Esophagus (tissue), 2 donors: ENCODE results near the gene ABCD1. TPM values are rescaled to one million over a fixed set of nuclear protein-coding genes. Genes with fewer than 3 reads are reported as not detected.
A peak's percentile ranks its signal among the peaks of the same experiment; 100 is the strongest.
"Not testable (repeated sequence)": the region's sequence is repeated elsewhere in the genome, so short reads cannot be mapped to it uniquely, and the experiment has no call there.

Source experiments
- H3K27ac ChIP-seq, 2 donors: one replicate each; pipeline ENCODE4 v1.5.1; 2013; ENCODE audit warnings: low read depth in 2 of 2, mild to moderate bottlenecking in 2 of 2, inconsistent platforms in 1 of 2, low read length in 1 of 2, moderate library complexity in 1 of 2
- H3K27me3 ChIP-seq, 2 donors: one replicate each; pipeline ENCODE4 v1.6.1; 2013; ENCODE audit warnings: low read length in 2 of 2, control low read depth in 1 of 2, mild to moderate bottlenecking in 1 of 2; ENCODE audit not compliant: insufficient read depth in 2 of 2, control insufficient read depth in 1 of 2
- H3K36me3 ChIP-seq, 2 donors: one replicate each; pipeline ENCODE4 v1.6.1; 2013; ENCODE audit warnings: low read length in 1 of 2; ENCODE audit not compliant: control insufficient read depth in 2 of 2, insufficient read depth in 2 of 2
- H3K4me1 ChIP-seq, 2 donors: one replicate each; pipeline ENCODE4 v1.6.1; 2013; ENCODE audit warnings: low read length in 1 of 2; ENCODE audit not compliant: control insufficient read depth in 2 of 2, insufficient read depth in 2 of 2
- H3K4me3 ChIP-seq, 2 donors: one replicate each; pipeline ENCODE4 v1.5.1; 2013; ENCODE audit warnings: low read length in 2 of 2, mild to moderate bottlenecking in 2 of 2, low read depth in 1 of 2, moderate library complexity in 1 of 2
- H3K9me3 ChIP-seq, 2 donors: one replicate each; pipeline ENCODE4 v1.6.1; 2013; ENCODE audit warnings: mild to moderate bottlenecking in 2 of 2, low read depth in 1 of 2, low read length in 1 of 2, moderate library complexity in 1 of 2; ENCODE audit not compliant: control insufficient read depth in 2 of 2, insufficient read depth in 1 of 2
- WGBS, 2 donors: extraction: QIAGEN DNeasy Blood & Tissue Kit; methylation state at CpG; one replicate each; pipeline ENCODE4 v1.1.7; 2013; 5-methylcytosine and 5-hydroxymethylcytosine counted together
- polyA plus RNA-seq, 2 donors: library from polyadenylated mRNA; stranded (reverse); fragments of 200-250 nt; gene quantifications; one replicate each; pipeline ENCODE4 v1.2.3, GENCODE V29; 2013
- donor health status: healthy with polysubstance abuse.
- donor health status: Bipolar disorder and iron deficiency.

Gene ABCD1
- 1 to 10 TPM; 1.8 to 2.9 TPM for polyA plus RNA-seq

DNA sequence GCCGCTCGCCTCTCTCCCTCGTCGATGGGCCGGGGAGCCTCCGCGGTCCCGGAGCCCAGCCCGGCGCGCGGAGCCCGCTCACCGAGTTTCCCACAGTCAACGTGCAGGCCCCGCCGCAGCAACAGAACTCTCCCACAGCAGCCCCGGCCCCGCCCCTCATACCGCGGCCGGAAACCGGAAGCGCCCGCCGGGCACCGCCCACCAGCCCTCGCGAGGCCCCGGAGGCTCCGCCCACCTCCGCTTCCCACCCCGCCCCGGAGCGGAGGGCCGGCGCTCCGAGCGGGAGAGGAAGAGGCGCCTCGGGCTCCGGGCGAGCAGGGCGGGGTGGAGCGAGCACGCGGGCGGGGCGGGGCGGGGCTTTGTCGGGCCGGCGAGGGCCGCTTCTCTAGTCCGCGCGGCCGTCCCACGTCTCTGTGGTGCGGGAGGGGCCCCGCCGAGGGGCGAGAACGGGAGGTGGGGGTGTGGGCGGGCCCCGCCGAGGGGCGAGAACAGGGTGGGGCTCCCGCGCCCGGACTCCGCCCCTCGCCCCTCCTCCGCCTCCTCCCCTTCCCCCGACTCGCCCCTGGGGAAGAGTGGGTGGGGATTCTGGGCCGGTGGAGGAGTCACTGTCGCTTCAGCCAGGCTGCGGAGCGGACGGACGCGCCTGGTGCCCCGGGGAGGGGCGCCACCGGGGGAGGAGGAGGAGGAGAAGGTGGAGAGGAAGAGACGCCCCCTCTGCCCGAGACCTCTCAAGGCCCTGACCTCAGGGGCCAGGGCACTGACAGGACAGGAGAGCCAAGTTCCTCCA is at the start of gene ABCD1, which contains the start of gene BCAP31:
TSS of gene ABCD1 (plus strand) at position 605 of the 787 bp plus-strand sequence. CDS start 411 bp downstream, outside the sequence.
TSS of gene BCAP31 (minus strand) at position 136 of the 787 bp plus-strand sequence. CDS start 1,143 bp downstream, outside the sequence.
- peaks cover 0 to 8% of the 10 kb centered on the region in 2 donors for H3K36me3 ChIP-seq
- 0 to 12% methylated on average over 31 to 80 of the region's 88 CpGs for WGBS, 2 donors
- H3K4me1 ChIP-seq = peaks cover 6 to 30% of the 10 kb centered on the region in 2 donors
- H3K27me3 ChIP-seq = no peaks in the 10 kb centered on the region
- H3K4me3 ChIP-seq = peak within 1 kb of the TSS; percentile 57 to 65
- H3K9me3 ChIP-seq = no peaks in the 10 kb centered on the region
- peak within 1 kb of the TSS; percentile 86 to 97 for H3K27ac ChIP-seq

GRCh38 chrX:153681175-153681574 is 43.5 kb upstream of the ABCD1 start:
- no peak overlapping the region for H3K27ac ChIP-seq
- H3K4me1 ChIP-seq = no peaks in the 10 kb centered on the region
- H3K4me3 ChIP-seq = no peak overlapping the region
- WGBS, 2 donors = 71 to 75% methylated on average over 12 of the region's 12 CpGs
- H3K36me3 ChIP-seq = no peaks in the 10 kb centered on the region
- H3K9me3 ChIP-seq = no peaks in the 10 kb centered on the region
- no peaks in the 10 kb centered on the region for H3K27me3 ChIP-seq

DNA sequence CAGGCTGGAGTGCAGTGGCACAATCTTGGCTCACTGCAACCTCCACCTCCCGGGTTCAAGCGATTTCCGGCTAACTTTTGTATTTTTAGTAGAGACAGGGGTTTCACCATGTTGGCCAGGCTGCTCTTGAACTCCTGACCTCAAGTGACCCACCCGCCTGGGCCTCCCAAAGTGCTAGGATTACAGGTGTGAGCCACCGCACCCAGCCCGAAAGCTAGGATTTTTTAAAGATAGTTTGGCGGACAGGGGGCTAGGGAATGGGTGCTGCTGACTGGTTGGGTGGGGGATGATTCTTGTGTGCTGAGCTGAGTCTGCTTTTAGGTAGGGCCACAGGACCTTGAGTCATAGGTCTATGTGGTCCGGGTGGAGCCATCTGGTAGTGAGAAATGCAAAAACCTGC is 41.2 kb upstream of the ABCD1 start:
- not testable (repeated sequence) for H3K4me1 ChIP-seq

GRCh38 chrX:153684467-153685155 is 40.0 kb upstream of the ABCD1 start:
- Histone ChIP-seq H3K27me3 (no peaks in the 10 kb centered on the region), H3K27ac (no peak overlapping the region), H3K36me3 (no peaks in the 10 kb centered on the region), H3K4me1 (no peaks in the 10 kb centered on the region), H3K9me3 (no peaks in the 10 kb centered on the region), H3K4me3 (no peak overlapping the region)
- 50 to 67% methylated on average over 16 to 21 of the region's 21 CpGs for WGBS, 2 donors

More for the DNA sequence above, 41.2 kb upstream of the ABCD1 start:
- not testable (repeated sequence) for H3K27ac ChIP-seq, H3K9me3 ChIP-seq, H3K4me3 ChIP-seq, H3K27me3 ChIP-seq, H3K36me3 ChIP-seq
- WGBS, 2 donors = 95 to 98% methylated on average over 8 of the region's 8 CpGs

- Histone ChIP-seq H3K36me3 (no peaks in the 10 kb centered on the region), H3K27ac (no peak overlapping the region)
- 67 to 70% methylated on average over 21 of the region's 21 CpGs for WGBS, 2 donors
Observed at GRCh38 chrX:153685156-153685536, 39.5 kb upstream of the ABCD1 start.

GRCh38 chrX:153685751-153686696 is 38.6 kb upstream of the ABCD1 start:
- Histone ChIP-seq H3K36me3 (no peaks in the 10 kb centered on the region), H3K4me3 (no peak overlapping the region), H3K9me3 (no peaks in the 10 kb centered on the region), H3K27ac (no peak overlapping the region), H3K27me3 (no peaks in the 10 kb centered on the region), H3K4me1 (peaks cover 0 to 3% of the 10 kb centered on the region in 2 donors)
- 73 to 84% methylated on average over 21 to 24 of the region's 24 CpGs for WGBS, 2 donors

More at GRCh38 chrX:153685156-153685536, 39.5 kb upstream of the ABCD1 start:
- Histone ChIP-seq H3K4me3 (no peak overlapping the region), H3K4me1 (no peaks in the 10 kb centered on the region), H3K27me3 (no peaks in the 10 kb centered on the region), H3K9me3 (no peaks in the 10 kb centered on the region)

GRCh38 chrX:153686711-153687110 is 37.9 kb upstream of the ABCD1 start:
- H3K9me3 ChIP-seq = no peaks in the 10 kb centered on the region
- H3K4me1 ChIP-seq = peaks cover 0 to 6% of the 10 kb centered on the region in 2 donors
- 30 to 59% methylated on average over 8 to 9 of the region's 9 CpGs for WGBS, 2 donors
- H3K27me3 ChIP-seq = no peaks in the 10 kb centered on the region
- H3K27ac ChIP-seq = no peak overlapping the region
- no peaks in the 10 kb centered on the region for H3K36me3 ChIP-seq
- no peak overlapping the region for H3K4me3 ChIP-seq

- Histone ChIP-seq H3K4me1 (peaks cover 0 to 6% of the 10 kb centered on the region in 2 donors), H3K27ac (peak within 1 kb of the TSS; percentile 6 to 39), H3K36me3 (no peaks in the 10 kb centered on the region), H3K27me3 (no peaks in the 10 kb centered on the region), H3K4me3 (peak within 1 kb of the TSS; percentile 42 to 54), H3K9me3 (no peaks in the 10 kb centered on the region)
- 3 to 24% methylated on average over 24 to 56 of the region's 66 CpGs for WGBS, 2 donors
Observed at GRCh38 chrX:153687121-153688039, 37.3 kb upstream of the ABCD1 start, which contains the start of gene SLC6A8. TSS of gene SLC6A8 (plus strand) at chrX:153687926. CDS start at chrX:153688575, 649 bp downstream.
